H1 (cell line): Measurements from ENCODE around the gene METRN. TPM values are rescaled to one million over a fixed set of nuclear protein-coding genes. Genes with fewer than 3 reads are reported as not detected.

Experiments
- CTCF ChIA-PET: fragments of 300-600 bp; sonication (Branson Sonifier 250); formaldehyde crosslinking; loops from one replicate; lab custom pipeline; 2021; ENCODE audit not compliant: partially characterized antibody; lab: Charles Lee
- POLR2A ChIA-PET: fragments of 300-600 bp; sonication (Branson Sonifier 250); formaldehyde crosslinking; loops from one replicate; lab custom pipeline; 2021; ENCODE audit warnings: inconsistent platforms; ENCODE audit not compliant: partially characterized antibody; lab: Charles Lee
- DNase-seq, 2 experiments: peaks; one replicate each; pipeline versions ENCODE4 v3.0.0 to v3.0.0-alpha.2; 2010 to 2022; ENCODE audit warnings: low spot score in 2 of 2, low read depth in 1 of 2, mixed read lengths in 1 of 2
- FAIRE-seq: peaks from 2 replicates; lab custom pipeline; 2011; peaks lifted over from hg19 to GRCh38; lab: Jason Lieb, UNC
- H2AFZ ChIP-seq: 2 replicates; pipeline ENCODE4 v1.8.1; 2012; ENCODE audit warnings: low read length, inconsistent platforms
- H2AK5ac ChIP-seq: 2 replicates; pipeline ENCODE4 v1.6.1; 2013; ENCODE audit warnings: low read depth, low read length
- H2BK120ac ChIP-seq: replicated peaks from 2 replicates; pipeline ENCODE3; 2013; ENCODE audit warnings: low read depth, low read length, inconsistent platforms
- H2BK12ac ChIP-seq: 2 replicates; pipeline ENCODE4 v1.6.1; 2013; ENCODE audit warnings: low read depth, low read length
- H2BK15ac ChIP-seq: 2 replicates; pipeline ENCODE4 v1.6.1; 2013; ENCODE audit warnings: low read length
- H2BK20ac ChIP-seq: 2 replicates; pipeline ENCODE4 v1.6.1; 2013; ENCODE audit warnings: low read length
- H2BK5ac ChIP-seq: 2 replicates; pipeline ENCODE4 v1.6.1; 2013; ENCODE audit warnings: low read depth, low read length
- H3K14ac ChIP-seq: 2 replicates; pipeline ENCODE4 v1.6.1; 2013; ENCODE audit warnings: inconsistent platforms; ENCODE audit not compliant: insufficient read length
- H3K18ac ChIP-seq: 2 replicates; pipeline ENCODE4 v1.6.1; 2013; ENCODE audit warnings: low read length; ENCODE audit errors: extremely low read depth
- H3K23ac ChIP-seq: 2 replicates; pipeline ENCODE4 v1.6.1; 2013; ENCODE audit warnings: inconsistent platforms; ENCODE audit not compliant: insufficient read length
- H3K23me2 ChIP-seq: 2 replicates; pipeline ENCODE4 v1.6.1; 2013; ENCODE audit warnings: low read depth, low read length
- H3K27ac ChIP-seq: 2 replicates; pipeline ENCODE4 v1.6.1; 2011; ENCODE audit warnings: low read depth, low read length, inconsistent platforms
- H3K27me3 ChIP-seq, 4 experiments: replicated peaks in 1 of 4; 1 replicate in 1 of 4; 2 replicates in 3 of 4; pipeline versions ENCODE4 v1.6.1 to v1.8.1; 2011 to 2013; ENCODE audit warnings: low read length in 3 of 4, mild to moderate bottlenecking in 3 of 4, inconsistent platforms in 2 of 4, mixed read lengths in 2 of 4, moderate library complexity in 1 of 4; ENCODE audit not compliant: control insufficient read depth in 3 of 4, insufficient read depth in 3 of 4; ENCODE audit errors: extremely low read depth in 1 of 4
- H3K36me3 ChIP-seq, 4 experiments: 2 replicates each; pipeline versions ENCODE4 v1.6.1 to v1.8.1; 2011 to 2013; ENCODE audit warnings: mild to moderate bottlenecking in 4 of 4, low read length in 3 of 4, moderate library complexity in 2 of 4, control low read depth in 1 of 4, inconsistent platforms in 1 of 4; ENCODE audit not compliant: insufficient read depth in 4 of 4, control insufficient read depth in 2 of 4
- H3K4ac ChIP-seq: replicated peaks from 2 replicates; pipeline ENCODE3; 2013; ENCODE audit warnings: low read length, low read depth, mixed read lengths, inconsistent platforms; ENCODE audit not compliant: insufficient read length
- H3K4me1 ChIP-seq, 4 experiments: replicated peaks in 1 of 4; 1 replicate in 1 of 4; 2 replicates in 3 of 4; pipeline versions ENCODE4 v1.6.1 to v1.8.1; 2011 to 2013; ENCODE audit warnings: low read length in 3 of 4, inconsistent platforms in 2 of 4, mixed read lengths in 1 of 4; ENCODE audit not compliant: insufficient read depth in 4 of 4, control insufficient read depth in 3 of 4
- H3K4me2 ChIP-seq, 2 experiments: 2 replicates each; pipeline versions ENCODE4 v1.6.1 to v1.8.1; 2011 to 2013; ENCODE audit warnings: low read depth in 2 of 2, low read length in 2 of 2, control low read depth in 1 of 2, inconsistent platforms in 1 of 2, mild to moderate bottlenecking in 1 of 2; ENCODE audit not compliant: insufficient read depth in 1 of 2
- H3K4me3 ChIP-seq, 4 experiments: fragments of 200-600, 300-600 bp in 1 of 4; sonication (generic), shearing (Covaris generic), sonication (Bioruptor Twin) in 1 of 4; 2 replicates each; pipeline versions ENCODE4 v1.5.1 to v1.8.1; 2011 to 2016; ENCODE audit warnings: low read length in 4 of 4, low read depth in 3 of 4, control low read depth in 2 of 4, inconsistent platforms in 2 of 4, mild to moderate bottlenecking in 2 of 4, mixed read lengths in 1 of 4, moderate library complexity in 1 of 4; ENCODE audit not compliant: insufficient read depth in 2 of 4; ENCODE audit errors: extremely low read depth in 1 of 4
- H3K56ac ChIP-seq: replicated peaks from 2 replicates; pipeline ENCODE3; 2013; ENCODE audit warnings: low read depth, mild to moderate bottlenecking, mixed read lengths, low read length, inconsistent platforms; ENCODE audit not compliant: insufficient read length
- H3K79me1 ChIP-seq: 2 replicates; pipeline ENCODE4 v1.6.1; 2013; ENCODE audit warnings: low read depth, low read length, control low read depth
- H3K79me2 ChIP-seq, 2 experiments: 2 replicates each; pipeline versions ENCODE4 v1.6.1 to v1.8.1; 2012 to 2013; ENCODE audit warnings: low read length in 2 of 2, mild to moderate bottlenecking in 2 of 2, inconsistent platforms in 1 of 2; ENCODE audit not compliant: insufficient read depth in 2 of 2, control insufficient read depth in 1 of 2
- H3K9ac ChIP-seq, 4 experiments: replicated peaks in 1 of 4; 1 replicate in 1 of 4; 2 replicates in 3 of 4; pipeline versions ENCODE4 v1.6.1 to v1.8.1; 2011 to 2013; ENCODE audit warnings: low read depth in 3 of 4, low read length in 3 of 4, control low read depth in 2 of 4, mild to moderate bottlenecking in 2 of 4, moderate library complexity in 2 of 4, inconsistent platforms in 1 of 4; ENCODE audit errors: extremely low read depth in 1 of 4
- H3K9me3 ChIP-seq, 2 experiments: 2 replicates each; pipeline versions ENCODE4 v1.6.1 to v1.8.1; 2012 to 2013; ENCODE audit warnings: mild to moderate bottlenecking in 2 of 2, moderate library complexity in 2 of 2, control low read depth in 1 of 2, inconsistent platforms in 1 of 2, low read depth in 1 of 2, low read length in 1 of 2, mixed read lengths in 1 of 2; ENCODE audit not compliant: insufficient read depth in 2 of 2
- H4K20me1 ChIP-seq, 2 experiments: replicated peaks in 1 of 2; 2 replicates each; pipeline versions ENCODE3 to v1.8.1; 2011 to 2013; ENCODE audit warnings: inconsistent platforms in 2 of 2, low read length in 2 of 2, mild to moderate bottlenecking in 1 of 2; ENCODE audit not compliant: insufficient read depth in 2 of 2, control insufficient read depth in 1 of 2
- H4K5ac ChIP-seq: 2 replicates; pipeline ENCODE4 v1.6.1; 2013; ENCODE audit warnings: low read length, low read depth, mixed read lengths, inconsistent platforms; ENCODE audit not compliant: insufficient read length
- H4K8ac ChIP-seq: 2 replicates; pipeline ENCODE4 v1.8.0; 2013; ENCODE audit warnings: mild to moderate bottlenecking, moderate library complexity, low read length, inconsistent platforms; ENCODE audit not compliant: insufficient read depth; ENCODE audit errors: extremely low read depth
- H4K91ac ChIP-seq: replicated peaks from 2 replicates; pipeline ENCODE3; 2013; ENCODE audit warnings: low read length, mixed read lengths, inconsistent platforms; ENCODE audit not compliant: insufficient read length
- HDAC2 ChIP-seq, 2 experiments: fragments of 300-600 bp in 1 of 2; sonication (generic) in 1 of 2; IDR thresholded peaks; 2 replicates each; pipeline ENCODE4 v1.6.1; 2011 to 2012; ENCODE audit warnings: low read depth in 2 of 2, low read length in 2 of 2, mild to moderate bottlenecking in 2 of 2, moderate library complexity in 2 of 2, borderline replicate concordance in 1 of 2, inconsistent platforms in 1 of 2
- JUN ChIP-seq: IDR thresholded peaks from 2 replicates; pipeline ENCODE4 v1.6.1; 2011; ENCODE audit warnings: low read depth, mild to moderate bottlenecking, improper control_type of control experiment, low read length
- KDM1A ChIP-seq: fragments of 200-600, 300-600 bp; sonication (generic); IDR thresholded peaks from 2 replicates; pipeline ENCODE4 v1.7.1; 2016; ENCODE audit warnings: mild to moderate bottlenecking, low read length, borderline replicate concordance
- SP1 ChIP-seq: IDR thresholded peaks from 2 replicates; pipeline ENCODE4 v1.6.1; 2011; ENCODE audit warnings: low read depth, low read length
- WGBS, 2 experiments: shearing (Covaris generic) in 1 of 2; methylation state at CpG; one replicate each; pipeline versions ENCODE4 v1.1.6 to v1.1.7; 2013 to 2015; ENCODE audit warnings: low lambda C conversion rate in 2 of 2, mixed read lengths in 2 of 2, inconsistent platforms in 1 of 2, low coverage in 1 of 2, missing lambda C conversion rate in 1 of 2; ENCODE audit not compliant: insufficient replicate concordance in 2 of 2, insufficient coverage in 1 of 2, insufficient read length in 1 of 2; ENCODE audit errors: extremely low coverage in 1 of 2, missing lambda C conversion rate in 1 of 2; 5-methylcytosine and 5-hydroxymethylcytosine counted together
- polyA plus RNA-seq, 7 experiments: library from polyadenylated mRNA; depleted of rRNA in 3 of 7; stranded (reverse) in 5 of 7; unstranded in 2 of 7; fragments of >200 nt in 5 of 7; fragments of 200-250 nt in 2 of 7; gene quantifications; 1 replicate in 5 of 7; 2 replicates in 1 of 7; 4 replicates in 1 of 7; pipeline versions ENCODE4 v1.2.1 to v1.2.3, GENCODE V29; 2011 to 2013; ENCODE audit warnings: missing spikeins in 2 of 7, mixed read lengths in 2 of 7
- total RNA-seq: library from RNA; stranded (reverse); fragmentation: NEBNext Ultra II Directional; extraction: Animal tissue kit (Norgen Biotek cat#: 25700); gene quantifications from 2 replicates; pipeline ENCODE4 v1.2.1, GENCODE V29; 2021

METRN gene
- total and polyA plus RNA-seq, 2 of the 8 experiments (the other 6 are each of a cell fraction or from before 2014, with no cell fraction given), result 18.7 to 25.8 TPM

GRCh38 chr16:711084-711483 is 3.8 kb upstream of the METRN start:
- no peak overlapping the region for H2BK12ac ChIP-seq
- no peak overlapping the region for H2BK5ac ChIP-seq
- 0 out of 2 replicates have a peak overlapping the region, but pooled peaks have one; percentile 51 for H4K8ac ChIP-seq
- 86% methylated on average over 12 of the region's 12 CpGs; no CpG with 5 or more reads in 1 of the 2 experiments for WGBS, 2 experiments
- no peak overlapping the region for H4K91ac ChIP-seq
- no peak overlapping the region for H3K23ac ChIP-seq
- H3K56ac ChIP-seq, result no peak overlapping the region
- H3K9me3 ChIP-seq, result no peaks in the 10 kb centered on the region
- H2BK120ac ChIP-seq, result no peak overlapping the region
- DNase-seq, result no peak
- no peak overlapping the region for H2BK15ac ChIP-seq
- TF ChIP-seq JUN, result no peak
- TF ChIP-seq KDM1A, result peak; percentile 93
- peak in 1 of 2 experiments; percentile 49; a peak in 2 of 4 replicates for TF ChIP-seq HDAC2 (IDR thresholded peaks at IDR 0.05; ENCODE audit: borderline replicate concordance in 1 of 2, low read depth in 2 of 2, low read length in 2 of 2)
- no peak for TF ChIP-seq SP1
- no peak overlapping the region for H3K9ac ChIP-seq
- H3K4me2 ChIP-seq, result no peak overlapping the region
- H3K27ac ChIP-seq, result no peak overlapping the region
- peaks cover 18 to 70% (median 51%) of the 10 kb centered on the region in 4 experiments for H3K27me3 ChIP-seq
- CTCF ChIA-PET, result interaction anchor here (0.9 to 33.4 kb wide), 10 partner anchors 8 to 347 kb away, joined by 3 to 977 read pairs (median 5); partner anchors contain the start of genes ANTKMT, CCDC78, CHTF18 and CIAO3
- no peak overlapping the region for H3K14ac ChIP-seq
- peaks cover 5 to 8% of the 10 kb centered on the region in 2 experiments for H4K20me1 ChIP-seq
- H3K23me2 ChIP-seq, result peaks cover 17% of the 10 kb centered on the region; the same call in 1 of the 2 replicates
- POLR2A ChIA-PET, result interaction anchor here (1.5 to 20.9 kb wide), 3 partner anchors 9 to 16 kb away, joined by 5 to 353 read pairs (median 5); partner anchors contain the start of genes ANTKMT, CCDC78 and HAGHL
- no peak overlapping the region for H2BK20ac ChIP-seq
- no peak overlapping the region for H2AK5ac ChIP-seq
- H3K79me1 ChIP-seq, result no peaks in the 10 kb centered on the region
- no peak overlapping the region for H2AFZ ChIP-seq
- H3K36me3 ChIP-seq, result no peaks in the 10 kb centered on the region
- no peak overlapping the region for H4K5ac ChIP-seq
- no peaks in the 10 kb centered on the region for H3K79me2 ChIP-seq
- FAIRE-seq, result no peak
- no peak overlapping the region for H3K4me3 ChIP-seq
- no peak overlapping the region for H3K18ac ChIP-seq
- H3K4ac ChIP-seq, result no peak overlapping the region
- H3K4me1 ChIP-seq, result peaks cover 0 to 13% (median 9%) of the 10 kb centered on the region in 4 experiments; a peak in 5 of 7 replicates
